Stimulated activated CD4-positive, alpha-beta T cell treated with anti-CD3 and anti-CD28 coated beads, Interleukin-1b, Interleukin-23, amount 100 ng/mL, for 48 hours (primary cell): ENCODE results near the gene KBTBD13.

Experiments used
- DNase-seq: peaks from one replicate; pipeline ENCODE4 v3.0.0-alpha.2; 2020

The KBTBD13 gene

DNA sequence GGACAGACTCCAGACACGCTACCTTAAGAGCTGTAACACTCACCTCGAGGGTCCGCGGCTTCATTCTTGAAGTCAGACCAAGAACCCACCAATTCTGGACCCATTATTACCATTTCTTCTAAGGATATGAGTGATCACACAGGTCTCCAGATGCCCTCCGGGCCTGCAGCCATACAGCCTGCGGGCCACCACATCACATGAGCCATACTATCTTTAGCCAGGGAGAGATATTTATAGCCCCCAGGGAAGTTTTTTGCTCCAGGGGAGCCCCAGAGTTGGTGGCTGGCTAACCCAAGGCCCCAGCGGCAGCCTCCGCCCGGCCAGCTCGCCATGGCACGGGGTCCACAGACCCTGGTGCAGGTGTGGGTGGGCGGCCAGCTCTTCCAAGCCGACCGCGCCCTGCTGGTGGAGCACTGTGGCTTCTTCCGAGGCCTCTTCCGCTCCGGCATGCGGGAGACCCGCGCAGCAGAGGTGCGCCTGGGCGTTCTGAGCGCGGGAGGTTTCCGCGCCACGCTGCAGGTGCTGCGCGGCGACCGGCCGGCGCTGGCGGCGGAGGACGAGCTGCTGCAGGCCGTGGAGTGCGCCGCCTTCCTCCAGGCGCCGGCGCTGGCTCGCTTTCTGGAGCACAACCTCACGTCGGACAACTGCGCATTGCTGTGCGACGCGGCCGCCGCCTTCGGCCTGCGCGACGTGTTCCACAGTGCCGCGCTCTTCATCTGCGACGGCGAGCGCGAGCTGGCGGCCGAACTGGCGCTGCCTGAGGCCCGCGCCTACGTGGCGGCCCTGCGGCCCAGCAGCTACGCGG, at the start of gene KBTBD13:
KBTBD13 (plus strand) TSS at position 261 of the 805 bp plus-strand sequence; CDS start at position 331, 70 bp downstream.
- no peak for DNase-seq

DNA sequence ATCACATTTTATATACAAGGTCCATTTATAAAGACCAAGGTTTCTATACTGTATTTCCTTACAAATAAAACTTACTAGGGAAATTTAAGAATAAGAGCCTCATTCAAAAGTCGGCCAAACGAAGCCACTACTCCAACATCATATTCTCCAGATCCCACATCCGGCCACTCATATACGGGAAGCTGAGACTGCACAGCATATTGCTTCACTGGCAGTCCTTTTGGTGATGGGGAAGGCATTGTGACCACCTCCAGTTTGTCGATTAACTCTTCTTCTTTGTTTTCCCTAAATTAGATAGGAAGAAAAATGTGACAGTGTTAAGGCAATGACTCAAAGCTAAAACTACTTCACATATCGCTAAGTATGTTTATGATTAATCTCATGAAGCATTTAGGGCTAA, 49.8 kb upstream of the KBTBD13 start:
- DNase-seq, result no peak

DNA sequence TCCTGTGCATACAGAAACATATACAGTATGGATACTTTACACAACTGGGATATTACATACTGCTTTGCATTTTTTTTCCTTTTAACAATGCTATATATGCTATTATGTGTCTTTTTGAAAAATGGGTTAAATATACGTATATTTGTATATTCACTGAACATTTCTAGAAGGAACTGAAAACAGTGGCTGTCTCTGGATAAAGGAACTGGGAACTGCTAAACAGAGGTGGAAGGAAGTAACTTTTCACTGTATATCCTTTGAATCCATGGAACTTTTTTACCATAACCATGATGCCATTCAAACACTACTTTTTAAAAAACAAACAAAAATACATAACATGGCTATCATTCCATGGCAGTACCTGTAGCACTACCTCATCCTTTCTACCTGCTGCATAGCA, 49.0 kb upstream of the KBTBD13 start:
- DNase-seq, result no peak

DNA sequence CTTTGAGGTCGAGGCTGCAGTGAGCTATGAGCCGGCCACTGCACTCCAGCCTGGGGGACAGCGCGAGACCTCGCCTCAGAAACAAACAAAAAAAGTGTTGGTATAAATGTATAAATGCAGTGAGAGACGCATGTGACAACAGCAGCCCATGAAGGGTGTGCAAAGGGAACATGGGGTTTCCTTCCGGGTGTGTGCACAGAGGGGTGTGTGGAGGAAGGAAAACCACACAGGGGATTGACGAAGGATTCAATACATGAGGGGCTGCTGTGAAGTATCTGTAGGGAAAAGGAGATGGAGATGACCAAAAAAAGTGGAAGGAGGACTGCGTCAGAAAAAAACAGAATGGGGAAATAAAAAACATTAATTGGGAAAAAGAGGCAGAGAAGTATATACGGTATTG, 48.2 kb upstream of the KBTBD13 start:
- no peak for DNase-seq

GRCh38 chr15:65028921-65029735, 47.4 kb upstream of the KBTBD13 start, which contains the start of gene MTFMT:
Gene MTFMT, minus strand, starts transcription at chr15:65029639. Its CDS starts 26 bp downstream, at chr15:65029613.
- peak; percentile 90 for DNase-seq

GRCh38 chr15:65029736-65030208, 46.8 kb upstream of the KBTBD13 start:
- no peak for DNase-seq

- DNase-seq, result peak; percentile 52
These were observed 43.6 kb upstream of the KBTBD13 start for GRCh38 chr15:65032801-65033537.

DNA sequence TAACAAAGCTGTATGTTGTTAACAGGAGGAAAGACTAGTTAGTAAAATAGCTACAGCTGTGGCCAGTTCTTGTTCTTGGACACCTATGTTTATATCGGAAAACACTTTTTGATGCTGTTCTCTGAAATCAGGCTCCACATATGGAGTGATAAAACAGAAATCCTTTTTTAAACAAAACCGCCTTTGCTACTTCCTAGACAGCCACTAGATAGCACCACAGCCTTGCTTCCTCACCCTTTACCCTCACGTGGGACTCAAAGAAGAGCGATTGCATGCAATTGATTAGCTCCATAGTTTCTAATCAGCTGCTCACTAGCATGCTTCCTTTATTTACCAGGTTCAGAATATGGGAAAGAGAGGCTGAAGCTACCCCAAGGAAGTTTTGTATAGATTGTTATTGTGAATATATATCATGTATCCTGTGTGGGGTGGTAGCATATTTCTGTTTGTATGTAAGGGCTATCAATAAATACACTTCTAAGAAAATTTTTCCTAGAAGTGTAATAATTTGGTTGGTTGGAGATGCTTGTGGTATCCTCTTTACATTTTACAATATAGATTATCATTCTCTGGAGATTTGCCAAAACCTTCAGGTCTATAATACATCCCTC, 42.8 kb upstream of the KBTBD13 start:
- peak; percentile 23 for DNase-seq

- DNase-seq, result no peak
These were observed 41.8 kb upstream of the KBTBD13 start for GRCh38 chr15:65034719-65035118.

DNA sequence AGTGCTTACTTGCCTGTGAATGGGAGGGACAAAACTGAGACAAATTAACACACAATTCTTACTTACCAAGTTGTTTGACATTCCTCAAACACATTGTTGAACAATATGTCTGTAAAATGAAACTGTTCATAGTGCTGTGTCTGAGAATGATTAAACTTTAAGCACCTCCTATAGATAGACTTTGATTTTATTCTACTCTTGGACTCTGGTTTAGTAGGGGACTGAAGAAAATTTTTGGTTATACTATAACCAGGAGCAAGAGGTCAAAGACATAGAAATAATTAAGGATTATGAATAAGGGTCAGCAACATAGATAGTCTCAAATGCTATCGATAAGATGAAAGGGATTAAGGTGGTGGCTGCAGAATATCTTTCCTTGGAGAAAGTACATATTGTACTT, 39.2 kb upstream of the KBTBD13 start:
- no peak for DNase-seq

DNA sequence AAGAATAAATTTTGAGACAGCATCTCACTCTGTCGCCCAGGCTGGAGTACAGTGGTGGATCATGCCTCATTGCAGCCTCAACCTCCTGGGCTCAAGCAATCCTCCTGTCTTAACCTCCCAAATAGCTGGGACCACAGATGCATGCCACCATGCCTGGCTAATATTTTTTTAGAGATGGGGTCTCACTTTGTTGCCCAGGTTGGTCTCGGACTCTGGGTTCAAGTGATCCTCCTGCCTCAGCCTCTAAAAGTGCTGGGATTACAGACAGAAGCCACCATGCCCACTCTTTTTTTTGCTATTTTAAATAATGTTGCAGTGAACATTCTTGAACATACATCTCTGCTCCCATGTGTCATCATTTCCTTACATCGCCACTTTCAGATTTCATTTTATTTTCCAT, 38.1 kb upstream of the KBTBD13 start:
- DNase-seq, result no peak

DNA sequence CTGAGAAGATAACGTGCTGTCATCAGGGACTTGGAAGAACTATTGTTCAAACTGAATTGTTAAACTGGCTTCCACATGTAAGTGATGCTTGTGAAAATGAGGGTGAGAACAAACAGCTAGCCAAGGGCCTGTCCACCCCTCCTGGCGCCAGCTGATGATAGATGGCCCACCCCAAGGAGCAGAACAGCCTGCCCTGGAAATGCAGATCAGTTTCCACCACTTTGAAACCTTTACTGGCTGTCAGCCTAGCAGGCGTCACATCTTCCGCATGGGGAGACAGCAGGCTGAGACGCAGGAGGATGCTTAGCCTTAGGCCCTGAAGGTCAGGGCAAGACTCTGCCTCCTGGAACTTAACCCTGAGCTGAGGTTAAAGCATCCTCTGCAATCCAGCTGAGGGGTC, 37.7 kb upstream of the KBTBD13 start:
- DNase-seq, result no peak

- DNase-seq, result no peak
These were observed 36.1 kb upstream of the KBTBD13 start for GRCh38 chr15:65040461-65040860.

DNA sequence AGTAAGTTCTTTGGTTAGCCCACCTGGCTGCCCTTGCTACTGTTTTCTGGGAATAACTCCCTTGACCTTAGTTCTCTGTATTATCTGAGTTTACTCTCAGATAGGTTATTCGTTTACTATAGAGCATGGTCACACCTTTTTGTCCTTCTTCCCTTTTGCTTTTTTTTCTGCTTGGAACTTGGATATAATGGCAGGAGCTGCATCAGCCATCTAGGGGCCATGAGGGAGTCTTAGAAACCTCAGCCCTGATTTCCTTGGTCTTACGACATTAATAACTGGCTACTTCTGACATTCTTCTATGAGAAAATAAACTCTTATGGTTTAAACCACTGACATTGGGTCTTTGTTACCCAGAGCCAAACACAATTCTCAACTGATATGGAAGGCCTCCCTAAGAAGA, 34.8 kb upstream of the KBTBD13 start:
- DNase-seq, result no peak

- no peak for DNase-seq
These were observed 33.7 kb upstream of the KBTBD13 start for GRCh38 chr15:65042776-65043327.

DNA sequence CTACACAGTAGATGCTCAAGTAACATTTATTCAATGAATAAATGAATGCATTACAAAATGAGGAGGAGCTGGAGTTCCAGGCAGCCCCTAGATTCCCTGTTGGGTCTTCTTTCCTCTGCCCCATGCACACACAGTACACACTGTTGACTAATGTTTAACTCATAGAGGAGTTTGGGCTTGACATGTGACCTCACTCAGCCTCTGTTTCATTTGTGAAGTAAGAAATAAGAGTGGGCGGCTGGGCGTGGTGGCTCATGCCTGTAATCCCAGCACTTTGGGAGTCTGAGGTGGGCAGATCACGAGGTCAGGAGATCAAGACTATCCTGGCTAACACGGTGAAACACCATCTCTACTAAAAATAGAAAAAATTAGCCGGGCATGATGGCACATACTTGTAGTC, 32.3 kb upstream of the KBTBD13 start:
- DNase-seq, result peak; percentile 39

GRCh38 chr15:65044724-65045481, 31.6 kb upstream of the KBTBD13 start, which contains the start of gene SLC51B:
Gene SLC51B, plus strand, starts transcription at chr15:65045387. Its CDS starts 4,618 bp downstream, at chr15:65050005.
- DNase-seq, result no peak

DNA sequence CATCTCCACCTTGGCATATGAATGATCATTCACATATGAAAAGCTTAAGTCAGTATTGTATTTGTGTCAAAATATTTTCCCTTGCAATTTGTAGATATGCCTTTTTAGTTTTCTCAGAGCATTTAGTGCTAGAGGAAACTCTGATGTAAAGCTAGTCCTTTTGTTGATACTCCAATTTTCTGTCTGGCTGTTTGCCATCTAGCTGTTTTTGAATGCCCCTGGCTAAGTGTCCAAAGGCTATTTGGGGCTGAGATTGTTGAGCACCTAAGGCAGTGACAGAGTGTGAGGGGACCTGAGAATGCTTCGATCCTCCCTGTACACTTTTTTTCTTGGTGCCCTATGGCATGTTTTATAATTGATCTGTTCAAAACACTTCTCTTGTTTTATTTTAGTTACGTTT, 28.3 kb upstream of the KBTBD13 start:
- no peak for DNase-seq

DNA sequence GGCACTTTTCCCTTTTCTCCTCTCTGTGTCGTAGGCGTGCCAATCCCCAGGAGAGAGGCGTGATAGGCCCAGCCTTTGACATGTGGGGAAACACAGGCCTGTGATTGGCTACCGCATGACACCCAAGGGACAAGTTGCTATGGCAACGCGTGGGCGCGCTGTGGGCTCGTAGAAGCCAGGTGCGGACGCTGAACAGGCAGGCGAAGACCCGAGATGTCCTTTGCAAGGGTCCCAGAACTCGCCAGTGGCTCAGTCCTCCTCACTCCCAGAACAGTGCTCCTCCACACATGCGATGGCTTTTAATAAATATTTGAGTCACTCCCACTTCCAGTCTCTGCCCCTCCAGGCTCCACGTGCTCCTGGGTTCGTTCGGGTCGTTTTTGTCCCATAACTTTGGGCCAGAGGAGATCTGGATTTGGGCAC, 27.1 kb upstream of the KBTBD13 start:
- DNase-seq, result peak; percentile 91

GRCh38 chr15:65050270-65050669, 26.3 kb upstream of the KBTBD13 start:
- no peak for DNase-seq

- no peak for DNase-seq
These were observed 25.3 kb upstream of the KBTBD13 start for GRCh38 chr15:65051266-65051665.
